Brain microvascular endothelial cell (primary cell): Measurements from ENCODE around the gene MYO1A.
"Not testable (repeated sequence)": the region's sequence is repeated elsewhere in the genome, so short reads cannot be mapped to it uniquely, and the experiment has no call there.

Source experiments
- DNase-seq: peaks from one replicate; pipeline ENCODE4 v3.0.0-alpha.2; 2020
- H3K27ac ChIP-seq: fragments of 250-450 bp; sonication (Bioruptor Pico); 2 replicates; pipeline ENCODE4 v1.5.1; 2020; ENCODE audit warnings: mild to moderate bottlenecking, moderate library complexity
- H3K27me3 ChIP-seq: fragments of 250-450 bp; sonication (Bioruptor Pico); replicated peaks from 2 replicates; pipeline ENCODE4 v1.5.1; 2020; ENCODE audit warnings: mild to moderate bottlenecking
- H3K36me3 ChIP-seq: fragments of 250-450 bp; sonication (Bioruptor Pico); replicated peaks from 2 replicates; pipeline ENCODE4 v1.5.1; 2020; ENCODE audit warnings: mild to moderate bottlenecking
- H3K4me3 ChIP-seq: 2 replicates; pipeline ENCODE4 v1.5.1; 2011; ENCODE audit warnings: low read depth, mild to moderate bottlenecking, control low read depth, low read length, moderate library complexity
- CTCF ChIP-seq: IDR thresholded peaks from 2 replicates; pipeline ENCODE4 v1.5.1; 2011; ENCODE audit warnings: low read depth, mild to moderate bottlenecking, moderate library complexity, low read length, control low read depth, inconsistent platforms; ENCODE audit errors: missing control alignments
- in situ Hi-C: cut with HindIII; loops from 2 replicates; pipeline ENCODE4 v1.10.0; 2017; ENCODE audit warnings: low sequenced_read_pairs, low pct_ligation_motif_present

The MYO1A gene

GRCh38 chr12:57029457-57029856 lies 20.5 kb downstream of the MYO1A start:
- Histone ChIP-seq H3K27ac (no peak overlapping the region), H3K36me3 (no peaks in the 10 kb centered on the region), H3K4me3 (no peak overlapping the region), H3K27me3 (peaks cover 11% of the 10 kb centered on the region)
- in situ Hi-C loops: no loop called here
- TF ChIP-seq CTCF: no peak
- DNase-seq: no peak

GRCh38 chr12:57027805-57028153 lies 22.1 kb downstream of the MYO1A start:
- TF ChIP-seq CTCF: no peak
- no peak overlapping the region for H3K4me3 ChIP-seq
- DNase-seq: no peak
- in situ Hi-C loops: no loop called here
- no peaks in the 10 kb centered on the region for H3K36me3 ChIP-seq
- no peak overlapping the region for H3K27ac ChIP-seq
- peaks cover 11% of the 10 kb centered on the region for H3K27me3 ChIP-seq

- in situ Hi-C loops: no loop called here
- Histone ChIP-seq H3K27me3 (peaks cover 11% of the 10 kb centered on the region), H3K27ac (no peak overlapping the region), H3K36me3 (no peaks in the 10 kb centered on the region), H3K4me3 (no peak overlapping the region)
- TF ChIP-seq CTCF: no peak
- DNase-seq: no peak
Measured at GRCh38 chr12:57027011-57027804, 22.7 kb downstream of the MYO1A start.

- no peak for TF ChIP-seq CTCF
- in situ Hi-C loops: no loop called here
- Histone ChIP-seq H3K27ac (no peak overlapping the region), H3K27me3 (peaks cover 6% of the 10 kb centered on the region), H3K4me3 (no peak overlapping the region), H3K36me3 (no peaks in the 10 kb centered on the region)
- no peak for DNase-seq
Measured at GRCh38 chr12:57025196-57025595, 24.7 kb downstream of the MYO1A start.

- DNase-seq, H3K4me3 ChIP-seq, H3K27me3 ChIP-seq, in situ Hi-C loops, H3K36me3 ChIP-seq, H3K27ac ChIP-seq: not testable (repeated sequence)
Measured at GRCh38 chr12:57022324-57022723, 27.6 kb downstream of the MYO1A start.

GRCh38 chr12:57019983-57020719 lies 29.8 kb downstream of the MYO1A start:
- no peak for TF ChIP-seq CTCF
- DNase-seq: no peak
- Histone ChIP-seq H3K27ac (no peak overlapping the region), H3K27me3 (peaks cover 4% of the 10 kb centered on the region), H3K36me3 (no peaks in the 10 kb centered on the region), H3K4me3 (no peak overlapping the region)
- in situ Hi-C loops: no loop called here
